Effector memory CD4-positive, alpha-beta T cell (primary cell): ENCODE results near the gene SLC9B2.
A peak's percentile ranks its signal among the peaks of the same experiment; 100 is the strongest.

ENCODE experiments used
- DNase-seq, 3 donors: peaks; one replicate each; pipeline ENCODE4 v3.0.0-alpha.2; 2020
- H3K27ac ChIP-seq: 2 replicates; pipeline ENCODE4 v1.7.0; 2013; ENCODE audit warnings: mild to moderate bottlenecking, low read length, moderate library complexity; ENCODE audit not compliant: insufficient read depth, poor library complexity, severe bottlenecking
- H3K27me3 ChIP-seq: replicated peaks from 2 replicates; pipeline ENCODE4 v1.7.0; 2013; ENCODE audit warnings: mild to moderate bottlenecking, low read length; ENCODE audit not compliant: insufficient read depth, control insufficient read depth, poor library complexity, severe bottlenecking
- H3K36me3 ChIP-seq: 2 replicates; pipeline ENCODE4 v1.7.0; 2013; ENCODE audit warnings: mild to moderate bottlenecking, low read length, moderate library complexity; ENCODE audit not compliant: control insufficient read depth, insufficient read depth
- H3K4me1 ChIP-seq: 2 replicates; pipeline ENCODE4 v1.7.0; 2013; ENCODE audit warnings: low read length, mild to moderate bottlenecking; ENCODE audit not compliant: control insufficient read depth, insufficient read depth, poor library complexity, severe bottlenecking
- H3K4me3 ChIP-seq: 2 replicates; pipeline ENCODE4 v1.7.0; 2013; ENCODE audit warnings: low read length, low read depth, mild to moderate bottlenecking; ENCODE audit not compliant: insufficient read depth, poor library complexity, severe bottlenecking
- H3K9me3 ChIP-seq: 2 replicates; pipeline ENCODE4 v1.7.0; 2013; ENCODE audit warnings: mild to moderate bottlenecking, low read length, moderate library complexity; ENCODE audit not compliant: control insufficient read depth

Gene SLC9B2

GRCh38 chr4:103085555-103086196 is 9.1 kb upstream of the SLC9B2 start:
- no peak for DNase-seq
- no peaks in the 10 kb centered on the region for H3K4me1 ChIP-seq
- no peaks in the 10 kb centered on the region for H3K27me3 ChIP-seq
- H3K36me3 ChIP-seq: peaks cover 27% of the 10 kb centered on the region
- H3K9me3 ChIP-seq: no peaks in the 10 kb centered on the region
- H3K27ac ChIP-seq: no peak overlapping the region
- H3K4me3 ChIP-seq: no peak overlapping the region

- DNase-seq: no peak
- no peak overlapping the region for H3K27ac ChIP-seq
- no peak overlapping the region for H3K4me3 ChIP-seq
- peaks cover 15% of the 10 kb centered on the region for H3K4me1 ChIP-seq
- H3K36me3 ChIP-seq: no peaks in the 10 kb centered on the region
- no peaks in the 10 kb centered on the region for H3K27me3 ChIP-seq
- no peaks in the 10 kb centered on the region for H3K9me3 ChIP-seq
Observed at GRCh38 chr4:103079621-103080020, 3.1 kb upstream of the SLC9B2 start.

GRCh38 chr4:103075894-103076746 is 441 bp downstream of the SLC9B2 start:
- Histone ChIP-seq H3K27me3 (no peaks in the 10 kb centered on the region), H3K36me3 (no peaks in the 10 kb centered on the region), H3K4me3 (peak overlapping the region; percentile 71), H3K9me3 (no peaks in the 10 kb centered on the region), H3K27ac (peak overlapping the region; percentile 77), H3K4me1 (peaks cover 15% of the 10 kb centered on the region)
- peak; percentile 22 to 38 (median 38) for DNase-seq

DNA sequence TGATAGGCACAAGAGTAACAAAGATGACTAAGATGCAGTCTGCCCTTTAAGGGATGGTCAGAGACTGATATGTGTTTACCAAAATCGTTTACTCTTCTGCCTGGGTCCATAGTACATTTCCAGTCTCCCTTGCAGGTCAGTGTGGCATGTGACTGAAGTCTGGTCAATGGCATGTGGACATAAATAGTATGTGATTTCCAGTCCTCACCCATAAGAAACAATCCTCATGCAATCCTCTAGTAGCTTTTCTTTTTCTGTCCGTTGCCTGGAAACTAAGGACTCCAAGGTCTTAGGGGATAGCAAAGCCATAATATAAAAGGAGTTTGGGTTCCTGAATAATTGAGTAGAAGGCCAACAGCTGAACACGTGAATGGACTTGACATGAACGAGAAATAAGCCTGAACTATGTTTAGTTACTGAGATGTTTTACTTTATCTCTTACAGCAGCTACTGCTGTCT is 1.1 kb downstream of the SLC9B2 start:
- Histone ChIP-seq H3K9me3 (no peaks in the 10 kb centered on the region), H3K4me1 (peaks cover 15% of the 10 kb centered on the region), H3K27me3 (no peaks in the 10 kb centered on the region), H3K4me3 (peak overlapping the region; percentile 71), H3K36me3 (no peaks in the 10 kb centered on the region), H3K27ac (peak overlapping the region; percentile 77)
- DNase-seq: no peak

DNA sequence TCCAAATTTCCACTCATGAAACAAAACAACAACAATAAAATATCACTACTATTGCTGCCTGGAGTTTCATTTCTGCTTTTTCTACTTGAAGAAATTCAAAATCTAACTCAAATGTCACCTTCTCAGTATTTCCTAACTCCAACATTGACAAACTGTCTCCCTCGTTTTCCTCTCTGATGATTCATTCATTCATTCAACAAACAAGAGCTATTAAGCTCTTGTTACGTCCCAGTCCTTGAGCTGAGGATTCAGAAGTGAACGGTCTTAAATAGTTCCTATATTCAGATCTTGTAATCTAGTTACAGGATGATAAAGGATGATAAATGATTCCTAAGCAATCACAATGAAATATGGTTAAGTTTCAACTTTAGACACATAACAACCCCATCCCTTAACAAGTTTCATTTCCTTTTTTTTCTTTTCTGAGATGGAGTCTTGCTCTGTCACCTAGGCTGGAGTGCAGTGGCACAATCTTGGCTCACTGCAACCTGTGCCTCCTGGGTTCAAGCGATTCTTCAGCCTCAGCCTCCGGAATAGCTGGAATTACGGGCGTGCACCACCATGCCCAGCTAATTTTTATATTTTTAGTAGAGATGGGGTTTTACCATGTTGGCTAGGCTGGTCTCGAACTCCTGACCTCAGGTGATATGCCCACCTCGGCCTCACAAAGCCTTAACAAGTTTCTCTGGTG is 1.7 kb downstream of the SLC9B2 start:
- DNase-seq: no peak
- peaks cover 15% of the 10 kb centered on the region for H3K4me1 ChIP-seq
- H3K9me3 ChIP-seq: no peaks in the 10 kb centered on the region
- no peak overlapping the region for H3K27ac ChIP-seq
- no peaks in the 10 kb centered on the region for H3K27me3 ChIP-seq
- H3K36me3 ChIP-seq: no peaks in the 10 kb centered on the region
- H3K4me3 ChIP-seq: no peak overlapping the region

GRCh38 chr4:103073792-103074438 is 2.6 kb downstream of the SLC9B2 start:
- no peak overlapping the region for H3K4me3 ChIP-seq
- no peaks in the 10 kb centered on the region for H3K9me3 ChIP-seq

DNA sequence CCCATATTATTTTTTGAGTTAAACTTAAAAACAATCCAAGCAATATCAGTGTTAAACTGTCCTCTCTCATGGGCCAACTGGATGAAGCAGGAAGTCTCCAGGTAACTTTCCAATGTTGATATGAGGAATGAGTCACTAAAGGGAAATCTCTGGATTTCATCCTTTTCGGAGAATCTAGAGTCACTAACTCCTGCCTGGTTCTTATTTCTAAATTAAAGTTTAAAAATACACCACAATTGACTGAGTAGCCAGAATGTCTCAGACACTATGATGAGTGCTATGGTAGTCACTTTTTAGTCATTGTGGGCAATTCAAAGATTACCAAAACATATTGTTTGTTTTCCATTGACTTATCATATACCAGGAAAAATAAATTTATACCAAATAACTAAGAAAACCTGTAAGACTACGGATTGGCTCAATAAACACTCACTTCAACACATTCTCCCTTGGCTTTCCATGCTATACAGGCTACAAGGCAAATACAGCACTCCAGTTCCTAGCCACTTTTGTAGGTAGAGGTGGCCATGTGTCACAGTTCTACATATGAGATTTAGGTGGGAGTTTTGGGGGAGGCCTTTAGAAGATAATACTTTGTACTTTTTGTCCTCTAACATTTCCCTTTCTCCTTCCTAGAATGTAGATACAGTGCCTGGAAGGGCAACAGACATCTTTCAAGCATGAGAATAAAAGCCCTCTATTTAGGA is 8.6 kb downstream of the SLC9B2 start:
- Histone ChIP-seq H3K9me3 (no peaks in the 10 kb centered on the region), H3K27ac (no peak overlapping the region), H3K4me1 (no peaks in the 10 kb centered on the region), H3K4me3 (no peak overlapping the region), H3K36me3 (peaks cover 5% of the 10 kb centered on the region), H3K27me3 (no peaks in the 10 kb centered on the region)
- DNase-seq: no peak

More at GRCh38 chr4:103073792-103074438, 2.6 kb downstream of the SLC9B2 start:
- no peak for DNase-seq
- Histone ChIP-seq H3K36me3 (no peaks in the 10 kb centered on the region), H3K27me3 (no peaks in the 10 kb centered on the region), H3K27ac (no peak overlapping the region), H3K4me1 (peaks cover 15% of the 10 kb centered on the region)

GRCh38 chr4:103060453-103061148 is 16.0 kb downstream of the SLC9B2 start:
- DNase-seq: no peak
- H3K4me1 ChIP-seq: no peaks in the 10 kb centered on the region

GRCh38 chr4:103054030-103054429 is 22.5 kb downstream of the SLC9B2 start:
- H3K4me3 ChIP-seq: no peak overlapping the region
- H3K27me3 ChIP-seq: no peaks in the 10 kb centered on the region
- H3K36me3 ChIP-seq: peaks cover 9% of the 10 kb centered on the region
- no peaks in the 10 kb centered on the region for H3K9me3 ChIP-seq
- DNase-seq: no peak
- no peaks in the 10 kb centered on the region for H3K4me1 ChIP-seq
- H3K27ac ChIP-seq: no peak overlapping the region

More at GRCh38 chr4:103060453-103061148, 16.0 kb downstream of the SLC9B2 start:
- Histone ChIP-seq H3K36me3 (no peaks in the 10 kb centered on the region), H3K4me3 (no peak overlapping the region), H3K27ac (no peak overlapping the region), H3K9me3 (no peaks in the 10 kb centered on the region), H3K27me3 (no peaks in the 10 kb centered on the region)
